IMR-90 (cell line): ENCODE data around the gene ALS2CL. TPM values are rescaled to one million over a fixed set of nuclear protein-coding genes. Genes with fewer than 3 reads are reported as not detected.

Experiments used
- ATAC-seq: fragments of 200-7000 bp; cut with Tn5 transposase; 2 replicates; pipeline ENCODE4 v1.9.1; 2020; ENCODE audit warnings: low read depth, mild to moderate bottlenecking, moderate library complexity
- BruUV-seq: library from RNA; stranded (reverse); fragments of 400-500 nt; replicated peaks from 2 replicates; lab custom pipeline; 2021; lab: Mats Ljungman, UMichigan
- CTCF ChIA-PET: fragments of 300-600 bp; formaldehyde crosslinking; extraction: SDS; loops from one replicate; lab custom pipeline; 2021; ENCODE audit warnings: antibody characterized with exemption; lab: Yijun Ruan, JAX
- POLR2A ChIA-PET: fragments of 300-600 bp; sonication (Branson Sonifier 250); formaldehyde crosslinking; loops from one replicate; lab custom pipeline; 2022; ENCODE audit warnings: antibody characterized with exemption; ENCODE audit not compliant: unreplicated experiment; lab: Charles Lee
- DNase-seq: peaks from one replicate; pipeline ENCODE4 v3.0.0; 2013
- H2AFZ ChIP-seq: replicated peaks from 2 replicates; pipeline ENCODE3; 2013; ENCODE audit warnings: low read length, mild to moderate bottlenecking; ENCODE audit not compliant: poor library complexity
- H2AK5ac ChIP-seq: 2 replicates; pipeline ENCODE4 v1.6.1; 2013; ENCODE audit warnings: low read depth, low read length, inconsistent platforms
- H2AK9ac ChIP-seq: replicated peaks from 2 replicates; pipeline ENCODE3; 2013; ENCODE audit warnings: mild to moderate bottlenecking, low read depth, low read length, moderate library complexity; ENCODE audit not compliant: poor library complexity
- H2BK120ac ChIP-seq: 2 replicates; pipeline ENCODE4 v1.6.1; 2013; ENCODE audit warnings: low read depth, low read length, inconsistent platforms
- H2BK15ac ChIP-seq: 3 replicates; pipeline ENCODE4 v1.6.1; 2013; ENCODE audit warnings: low read depth, low read length, inconsistent platforms
- H2BK20ac ChIP-seq: 2 replicates; pipeline ENCODE4 v1.6.1; 2013; ENCODE audit warnings: low read depth, mild to moderate bottlenecking, inconsistent platforms, low read length, moderate library complexity
- H2BK5ac ChIP-seq: 2 replicates; pipeline ENCODE4 v1.6.1; 2013; ENCODE audit warnings: mild to moderate bottlenecking, low read depth, low read length, inconsistent platforms; ENCODE audit not compliant: poor library complexity, severe bottlenecking
- H3K14ac ChIP-seq: replicated peaks from 2 replicates; pipeline ENCODE4 v1.6.1; 2013; ENCODE audit warnings: low read depth, low read length, inconsistent platforms
- H3K18ac ChIP-seq: 2 replicates; pipeline ENCODE4 v1.6.1; 2013; ENCODE audit warnings: low read depth, low read length, control low read depth
- H3K23ac ChIP-seq: 2 replicates; pipeline ENCODE4 v1.6.1; 2013; ENCODE audit warnings: low read depth, low read length, inconsistent platforms
- H3K27ac ChIP-seq: 2 replicates; pipeline ENCODE4 v1.5.1; 2013; ENCODE audit warnings: mild to moderate bottlenecking, control low read depth, low read length; ENCODE audit not compliant: insufficient read depth
- H3K27me3 ChIP-seq: 2 replicates; pipeline ENCODE4 v1.6.1; 2013; ENCODE audit warnings: low read length; ENCODE audit not compliant: control insufficient read depth, insufficient read depth
- H3K36me3 ChIP-seq: 2 replicates; pipeline ENCODE4 v1.6.1; 2013; ENCODE audit warnings: low read length, mixed read lengths; ENCODE audit not compliant: control insufficient read depth, insufficient read depth
- H3K4ac ChIP-seq: 2 replicates; pipeline ENCODE4 v1.6.1; 2013; ENCODE audit warnings: low read depth, low read length, inconsistent platforms
- H3K4me1 ChIP-seq: 2 replicates; pipeline ENCODE4 v1.6.1; 2013; ENCODE audit warnings: low read length, mixed read lengths; ENCODE audit not compliant: control insufficient read depth, insufficient read depth
- H3K4me2 ChIP-seq: 2 replicates; pipeline ENCODE4 v1.6.1; 2013; ENCODE audit warnings: low read depth, mild to moderate bottlenecking, control low read depth, low read length, moderate library complexity
- H3K4me3 ChIP-seq: 2 replicates; pipeline ENCODE4 v1.5.1; 2013; ENCODE audit warnings: low read depth, mild to moderate bottlenecking, control low read depth, low read length, moderate library complexity; ENCODE audit not compliant: insufficient read depth
- H3K56ac ChIP-seq: 2 replicates; pipeline ENCODE4 v1.6.1; 2013; ENCODE audit warnings: low read length, inconsistent platforms; ENCODE audit not compliant: insufficient read depth; ENCODE audit errors: extremely low read depth
- H3K79me1 ChIP-seq, 2 experiments: 2 replicates each; pipeline ENCODE4 v1.6.1; 2013; ENCODE audit warnings: low read length in 2 of 2, inconsistent platforms in 1 of 2, low read depth in 1 of 2
- H3K9ac ChIP-seq: 2 replicates; pipeline ENCODE4 v1.6.1; 2013; ENCODE audit warnings: low read depth, low read length, control low read depth
- H3K9me1 ChIP-seq: 2 replicates; pipeline ENCODE4 v1.6.1; 2013; ENCODE audit warnings: low read length, inconsistent platforms; ENCODE audit not compliant: insufficient read depth
- H3K9me3 ChIP-seq: 2 replicates; pipeline ENCODE4 v1.6.1; 2013; ENCODE audit warnings: low read length; ENCODE audit not compliant: control insufficient read depth, insufficient read depth
- H4K20me1 ChIP-seq: 2 replicates; pipeline ENCODE4 v1.6.1; 2013; ENCODE audit warnings: low read length, inconsistent platforms; ENCODE audit not compliant: insufficient read depth
- H4K5ac ChIP-seq: 2 replicates; pipeline ENCODE4 v1.6.1; 2013; ENCODE audit warnings: mild to moderate bottlenecking, low read depth, low read length, control low read depth
- H4K8ac ChIP-seq, 2 experiments: 2 replicates each; pipeline ENCODE4 v1.6.1; 2013; ENCODE audit warnings: low read depth in 2 of 2, low read length in 2 of 2, control low read depth in 1 of 2, inconsistent platforms in 1 of 2
- H4K91ac ChIP-seq: 2 replicates; pipeline ENCODE4 v1.6.1; 2013; ENCODE audit warnings: low read depth, low read length, inconsistent platforms; ENCODE audit not compliant: insufficient read depth
- BHLHE40 ChIP-seq: fragments of 150-350 bp; IDR thresholded peaks from 2 replicates; pipeline ENCODE4 v1.6.1; 2016; ENCODE audit warnings: mild to moderate bottlenecking, low read depth, low read length
- CEBPB ChIP-seq: IDR thresholded peaks from 2 replicates; pipeline ENCODE4 v1.6.1; 2012; ENCODE audit warnings: low read depth, low read length, improper control_type of control experiment
- CHD1 ChIP-seq: IDR thresholded peaks from 2 replicates; pipeline ENCODE4 v1.6.1; 2012; ENCODE audit warnings: low read depth, low read length, improper control_type of control experiment
- CTCF ChIP-seq: conservative IDR thresholded peaks from 2 replicates; pipeline ENCODE4 v1.5.1; 2012; ENCODE audit warnings: mild to moderate bottlenecking, low read depth, low read length, improper control_type of control experiment
- ELK1 ChIP-seq: fragments of 150-350 bp; IDR thresholded peaks from 2 replicates; pipeline ENCODE4 v1.6.1; 2016; ENCODE audit warnings: low read depth, mild to moderate bottlenecking, low read length, moderate library complexity, borderline replicate concordance
- FOS ChIP-seq: fragments of 150-350 bp; IDR thresholded peaks from 2 replicates; pipeline ENCODE4 v1.6.1; 2016; ENCODE audit warnings: low read depth, low read length
- MAFK ChIP-seq: IDR thresholded peaks from 2 replicates; pipeline ENCODE4 v1.6.1; 2012; ENCODE audit warnings: low read depth, low read length, improper control_type of control experiment
- MAZ ChIP-seq: IDR thresholded peaks from 2 replicates; pipeline ENCODE4 v1.6.1; 2012; ENCODE audit warnings: low read depth, mild to moderate bottlenecking, low read length, improper control_type of control experiment, moderate library complexity, borderline replicate concordance
- MXI1 ChIP-seq: IDR thresholded peaks from 2 replicates; pipeline ENCODE4 v1.6.1; 2012; ENCODE audit warnings: low read depth, mild to moderate bottlenecking, low read length, moderate library complexity, borderline replicate concordance
- NFE2L2 ChIP-seq: fragments of 150-350 bp; IDR thresholded peaks from 2 replicates; pipeline ENCODE4 v1.6.1; 2016; ENCODE audit warnings: low read depth, mild to moderate bottlenecking, low read length
- POLR2A ChIP-seq: IDR thresholded peaks from 2 replicates; pipeline ENCODE4 v1.6.1; 2012; ENCODE audit warnings: mild to moderate bottlenecking, low read depth, low read length
- RAD21 ChIP-seq: IDR thresholded peaks from 2 replicates; pipeline ENCODE4 v1.6.1; 2012; ENCODE audit warnings: low read length, improper control_type of control experiment
- RCOR1 ChIP-seq: IDR thresholded peaks from 2 replicates; pipeline ENCODE4 v1.6.1; 2012; ENCODE audit warnings: mild to moderate bottlenecking, low read length, improper control_type of control experiment; ENCODE audit not compliant: insufficient replicate concordance
- RFX5 ChIP-seq: IDR thresholded peaks from 2 replicates; pipeline ENCODE4 v1.8.0; 2012; ENCODE audit warnings: low read depth, mild to moderate bottlenecking, low read length, moderate library complexity
- SMC3 ChIP-seq: fragments of 150-350 bp; IDR thresholded peaks from 2 replicates; pipeline ENCODE4 v1.6.1; 2016; ENCODE audit warnings: low read depth, mild to moderate bottlenecking, antibody characterized with exemption, low read length, moderate library complexity
- USF2 ChIP-seq: fragments of 150-350 bp; IDR thresholded peaks from 2 replicates; pipeline ENCODE4 v1.6.1; 2017; ENCODE audit warnings: mild to moderate bottlenecking, antibody characterized with exemption, low read length, low read depth
- WGBS, 2 experiments: methylation state at CpG; one replicate each; pipeline versions ENCODE4 v1.1.5 to v1.1.7; 2013; ENCODE audit warnings: missing lambda C conversion rate in 2 of 2; ENCODE audit not compliant: insufficient read length in 1 of 2; ENCODE audit errors: extremely low coverage in 2 of 2; 5-methylcytosine and 5-hydroxymethylcytosine counted together
- dilution Hi-C: fragments of 300-500 bp; cut with HindIII; formaldehyde crosslinking; loops from one replicate; pipeline ENCODE4 v1.14.3; 2018; ENCODE audit warnings: low sequenced_read_pairs; ENCODE audit not compliant: unreplicated experiment
- in situ Hi-C: fragments of 300-500 bp; cut with MboI; formaldehyde crosslinking; loops from 3 replicates; pipeline ENCODE4 v1.14.3; 2019; ENCODE audit warnings: low sequenced_read_pairs, inconsistent platforms, mixed read lengths
- intact Hi-C: fragments of 100-400 bp; cut with micrococcal nuclease; formaldehyde crosslinking; loops from 2 replicates; pipeline ENCODE4 v1.10.0; 2022
- polyA plus RNA-seq, 3 experiments: library from polyadenylated mRNA; depleted of rRNA; stranded (reverse); fragments of >200 nt; gene quantifications; 2 replicates each; pipeline ENCODE4 v1.2.3, GENCODE V29; 2012; ENCODE audit warnings: low replicate concordance in 1 of 3
- total RNA-seq: library from RNA; depleted of rRNA; stranded (reverse); fragments of >200 nt; gene quantifications from 2 replicates; pipeline ENCODE4 v1.2.3, GENCODE V29; 2012

ALS2CL gene
- total and polyA plus RNA-seq, 2 of the 4 experiments (the other 2 are of a cell fraction): 2.2 to 4.8 TPM

GRCh38 chr3:46737329-46737731 is 43.9 kb upstream of the ALS2CL start:
- H3K4ac ChIP-seq: no peak overlapping the region
- no peaks in the 10 kb centered on the region for H4K20me1 ChIP-seq
- no peak overlapping the region for H3K9ac ChIP-seq
- no peak overlapping the region for H3K23ac ChIP-seq
- in situ Hi-C loops (no loop called here), intact Hi-C loops (no loop called here), dilution Hi-C loops (no loop called here)
- H2AFZ ChIP-seq: no peak overlapping the region
- DNase-seq: no peak
- H2BK5ac ChIP-seq: no peak overlapping the region
- H3K36me3 ChIP-seq: no peaks in the 10 kb centered on the region
- ATAC-seq: no peak
- H4K91ac ChIP-seq: no peak overlapping the region
- H2AK9ac ChIP-seq: no peak overlapping the region
- H3K9me3 ChIP-seq: no peaks in the 10 kb centered on the region
- no peak overlapping the region for H4K5ac ChIP-seq
- no peak overlapping the region for H3K4me3 ChIP-seq
- BruUV-seq: no TSS peak
- H4K8ac ChIP-seq: no peak overlapping the region
- H2BK15ac ChIP-seq: no peak overlapping the region
- H3K27ac ChIP-seq: no peak overlapping the region
- H2BK20ac ChIP-seq: no peak overlapping the region
- no peak overlapping the region for H3K14ac ChIP-seq
- H2AK5ac ChIP-seq: no peak overlapping the region
- no peaks in the 10 kb centered on the region for H3K9me1 ChIP-seq
- H2BK120ac ChIP-seq: no peak overlapping the region
- no peak overlapping the region for H3K4me2 ChIP-seq
- no peak overlapping the region for H3K18ac ChIP-seq
- CTCF ChIA-PET: no interaction called here
- H3K4me1 ChIP-seq: no peaks in the 10 kb centered on the region
- 25% methylated on average over 2 of the region's 4 CpGs; no CpG with 5 or more reads in 1 of the 2 experiments for WGBS, 2 experiments
- no peaks in the 10 kb centered on the region for H3K79me1 ChIP-seq
- POLR2A ChIA-PET: no interaction called here
- no peak overlapping the region for H3K56ac ChIP-seq
- peaks cover 28% of the 10 kb centered on the region for H3K27me3 ChIP-seq
- TF ChIP-seq NFE2L2 (no peak), RCOR1 (no peak), ELK1 (no peak), CHD1 (no peak), MAFK (no peak), CTCF (no peak), CEBPB (no peak), MAZ (no peak), BHLHE40 (no peak), SMC3 (no peak), USF2 (no peak), FOS (no peak), RAD21 (no peak), MXI1 (no peak), RFX5 (no peak), POLR2A (no peak)
